HCT116 (cell line): Measurements from ENCODE around the gene SCNN1B. TPM values are rescaled to one million over a fixed set of nuclear protein-coding genes. Genes with fewer than 3 reads are reported as not detected.
"Not testable (repeated sequence)": the region's sequence is repeated elsewhere in the genome, so short reads cannot be mapped to it uniquely, and the experiment has no call there.

Experiments
- ATAC-seq: fragments of 200-7000 bp; cut with Tn5 transposase; 2 replicates; pipeline ENCODE4 v1.9.1; 2020; ENCODE audit warnings: mild to moderate bottlenecking, moderate library complexity
- BruUV-seq: library from RNA; stranded (reverse); fragments of 400-500 nt; replicated peaks from 2 replicates; lab custom pipeline; 2021; lab: Mats Ljungman, UMichigan
- CTCF ChIA-PET: fragments of 300-600 bp; sonication (Branson Sonifier 250); formaldehyde crosslinking; loops from one replicate; lab custom pipeline; 2021; ENCODE audit warnings: antibody characterized with exemption; lab: Charles Lee
- POLR2A ChIA-PET: fragments of 300-600, 350-600 bp; sonication (Branson Sonifier 250); formaldehyde crosslinking; loops from one replicate; lab custom pipeline; 2021; ENCODE audit warnings: antibody characterized with exemption; lab: Charles Lee
- RAD21 ChIA-PET, 2 experiments: fragments of 300-600 bp; sonication (Branson Sonifier 250); formaldehyde crosslinking; loops; one replicate each; lab custom pipeline; 2023; ENCODE audit warnings: low total read pairs in 2 of 2; ENCODE audit not compliant: uncharacterized antibody in 2 of 2, unreplicated experiment in 2 of 2, low non-redundant PET in 1 of 2; lab: Charles Lee
- DNase-seq: peaks from one replicate; pipeline ENCODE4 v3.0.0-alpha.2; 2010; ENCODE audit warnings: low read depth, low spot score
- H2AFZ ChIP-seq: fragments of 200-600 bp; shearing (Covaris generic), sonication (generic); 2 replicates; pipeline ENCODE4 v1.6.1; 2017; ENCODE audit warnings: low read depth, mixed run types, mixed read lengths, antibody characterized with exemption, low read length; ENCODE audit not compliant: poor library complexity, severe bottlenecking
- H3K27ac ChIP-seq: 2 replicates; pipeline ENCODE4 v1.5.1; 2012; ENCODE audit warnings: low read depth, low read length
- H3K27me3 ChIP-seq: fragments of 200-600 bp; sonication (generic); 2 replicates; pipeline ENCODE4 v1.6.1; 2016; ENCODE audit warnings: mixed run types, low read length, mixed read lengths; ENCODE audit not compliant: insufficient read depth
- H3K36me3 ChIP-seq, 2 experiments: fragments of 200-500 bp in 1 of 2; fragments of 200-600 bp in 1 of 2; sonication (Bioruptor generic) in 1 of 2; sonication (generic) in 1 of 2; 2 replicates each; pipeline versions ENCODE4 v1.5.1 to v1.6.1; 2014 to 2016; ENCODE audit warnings: low read length in 2 of 2, inconsistent platforms in 1 of 2, mixed read lengths in 1 of 2, mixed run types in 1 of 2; ENCODE audit not compliant: insufficient read depth in 2 of 2, control insufficient read depth in 1 of 2
- H3K4me1 ChIP-seq, 2 experiments: fragments of 200-600 bp in 1 of 2; sonication (generic) in 1 of 2; 2 replicates each; pipeline versions ENCODE4 v1.5.1 to v1.6.1; 2012 to 2017; ENCODE audit warnings: low read length in 2 of 2, inconsistent platforms in 1 of 2, mild to moderate bottlenecking in 1 of 2, mixed read lengths in 1 of 2, mixed run types in 1 of 2, moderate library complexity in 1 of 2; ENCODE audit not compliant: insufficient read depth in 2 of 2, control insufficient read depth in 1 of 2
- H3K4me2 ChIP-seq: fragments of 200-600 bp; sonication (generic); 2 replicates; pipeline ENCODE4 v1.6.1; 2017; ENCODE audit warnings: mixed run types, low read length, mixed read lengths
- H3K4me3 ChIP-seq, 2 experiments: fragments of 200-600 bp in 1 of 2; sonication (generic) in 1 of 2; replicated peaks in 1 of 2; 2 replicates each; pipeline ENCODE4 v1.5.1; 2011 to 2016; ENCODE audit warnings: low read length in 2 of 2, control low read depth in 1 of 2, low read depth in 1 of 2, mild to moderate bottlenecking in 1 of 2, mixed read lengths in 1 of 2, mixed run types in 1 of 2
- H3K79me2 ChIP-seq: fragments of 200-600 bp; sonication (generic); 2 replicates; pipeline ENCODE4 v1.6.1; 2017; ENCODE audit warnings: mild to moderate bottlenecking, mixed run types, low read length, moderate library complexity, mixed read lengths; ENCODE audit not compliant: insufficient read depth
- H3K9ac ChIP-seq: fragments of 200-600 bp; sonication (generic); 2 replicates; pipeline ENCODE4 v1.6.1; 2016; ENCODE audit warnings: low read length, mixed read lengths
- H3K9me2 ChIP-seq: fragments of 200-600 bp; sonication (generic), shearing (Covaris generic); 2 replicates; pipeline ENCODE4 v1.6.1; 2017; ENCODE audit warnings: mixed run types, mild to moderate bottlenecking, moderate library complexity; ENCODE audit not compliant: insufficient read depth
- H3K9me3 ChIP-seq, 2 experiments: fragments of 200-500 bp in 1 of 2; fragments of 200-600 bp in 1 of 2; sonication (Bioruptor generic) in 1 of 2; sonication (generic) in 1 of 2; 2 replicates each; pipeline ENCODE4 v1.6.1; 2014 to 2017; ENCODE audit warnings: low read length in 2 of 2, mixed read lengths in 2 of 2, inconsistent platforms in 1 of 2, low read depth in 1 of 2, mild to moderate bottlenecking in 1 of 2, mixed run types in 1 of 2, moderate library complexity in 1 of 2; ENCODE audit not compliant: control insufficient read depth in 1 of 2, insufficient read depth in 1 of 2
- H4K20me1 ChIP-seq: fragments of 200-600 bp; sonication (generic), shearing (Covaris generic); 2 replicates; pipeline ENCODE4 v1.6.1; 2017; ENCODE audit warnings: mixed run types, mild to moderate bottlenecking, moderate library complexity; ENCODE audit not compliant: insufficient read depth
- ATF3 ChIP-seq: IDR thresholded peaks from 2 replicates; pipeline ENCODE4 v1.6.1; 2012
- CBX3 ChIP-seq: IDR thresholded peaks from 2 replicates; pipeline ENCODE4 v1.6.1; 2012; ENCODE audit warnings: low read depth
- CTCF ChIP-seq, 3 experiments: fragments of 200-600 bp in 1 of 3; sonication (generic) in 1 of 3; IDR thresholded peaks in 2 of 3; conservative IDR thresholded peaks in 1 of 3; 2 replicates each; pipeline ENCODE4 v1.5.1; 2012 to 2017; ENCODE audit warnings: low read depth in 2 of 3, low read length in 2 of 3, antibody characterized with exemption in 1 of 3, borderline replicate concordance in 1 of 3, control low read depth in 1 of 3, mild to moderate bottlenecking in 1 of 3, mixed read lengths in 1 of 3, mixed run types in 1 of 3, moderate library complexity in 1 of 3; ENCODE audit not compliant: insufficient read depth in 1 of 3
- EGR1 ChIP-seq: IDR thresholded peaks from 2 replicates; pipeline ENCODE4 v1.6.1; 2012; ENCODE audit warnings: low read depth
- EZH2 ChIP-seq: fragments of 200-600 bp; sonication (generic); IDR thresholded peaks from 2 replicates; pipeline ENCODE4 v1.6.1; 2017; ENCODE audit warnings: antibody characterized with exemption, mixed run types
- EZH2phosphoT487 ChIP-seq: fragments of 200-600 bp; IDR thresholded peaks from 2 replicates; pipeline ENCODE4 v1.6.1; 2018; ENCODE audit warnings: antibody characterized with exemption, borderline replicate concordance
- FOSL1 ChIP-seq: IDR thresholded peaks from 2 replicates; pipeline ENCODE4 v1.6.1; 2012; ENCODE audit warnings: low read depth
- JUND ChIP-seq: IDR thresholded peaks from 2 replicates; pipeline ENCODE4 v1.6.1; 2012
- POLR2A ChIP-seq: IDR thresholded peaks from 2 replicates; pipeline ENCODE4 v1.7.0; 2011; ENCODE audit warnings: borderline replicate concordance; ENCODE audit not compliant: insufficient read depth, insufficient read length; ENCODE audit errors: extremely low read depth
- POLR2AphosphoS5 ChIP-seq: IDR thresholded peaks from 2 replicates; pipeline ENCODE4 v1.6.1; 2011; ENCODE audit warnings: mild to moderate bottlenecking, low read depth, low read length, moderate library complexity
- RAD21 ChIP-seq: IDR thresholded peaks from 2 replicates; pipeline ENCODE4 v1.6.1; 2012; ENCODE audit warnings: low read depth, mild to moderate bottlenecking
- SIN3A ChIP-seq: IDR thresholded peaks from 2 replicates; pipeline ENCODE4 v1.6.1; 2012; ENCODE audit warnings: low read depth
- YY1 ChIP-seq: IDR thresholded peaks from 2 replicates; pipeline ENCODE4 v1.6.1; 2011; ENCODE audit warnings: low read length, low read depth, moderate library complexity, mild to moderate bottlenecking; ENCODE audit not compliant: insufficient replicate concordance; ENCODE audit errors: extremely low read depth
- intact Hi-C: fragments of 100-400 bp; cut with micrococcal nuclease; formaldehyde crosslinking; loops from 2 replicates; pipeline ENCODE4 v1.10.0; 2022
- total RNA-seq: library from RNA; stranded (reverse); gene quantifications from one replicate; pipeline ENCODE4 v1.2.1, GENCODE V29; 2021; ENCODE audit not compliant: unreplicated experiment

The SCNN1B gene
- total RNA-seq, 1 experiment from 2014 or later, result 0.37 TPM

DNA sequence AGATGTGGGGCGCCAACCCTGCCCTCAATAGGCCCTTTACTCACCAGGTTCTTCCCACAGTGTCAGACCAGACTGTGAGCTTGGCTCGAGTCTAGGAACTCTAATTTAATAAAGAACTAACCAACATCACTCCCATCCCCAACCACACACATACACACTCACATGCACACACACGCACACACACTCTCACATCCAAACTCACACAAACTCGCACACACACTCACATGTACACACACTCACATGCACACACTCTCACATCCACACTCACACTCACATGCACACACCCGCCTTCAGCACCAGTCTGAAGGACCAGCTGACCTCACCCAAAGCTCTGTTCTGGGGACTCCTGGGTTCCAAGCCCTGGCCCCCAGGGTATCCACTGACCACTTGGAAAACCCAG lies 87.1 kb downstream of the SCNN1B start:
- intact Hi-C loops, result no loop called here
- RAD21 ChIA-PET, result no interaction called here
- CTCF ChIA-PET, result no interaction called here

GRCh38 chr16:23389936-23390335 lies 87.8 kb downstream of the SCNN1B start:
- BruUV-seq, RAD21 ChIA-PET, ATAC-seq, intact Hi-C loops, H2AFZ ChIP-seq, CTCF ChIA-PET, H3K9me2 ChIP-seq, H3K27ac ChIP-seq, H3K27me3 ChIP-seq, POLR2A ChIA-PET, H3K4me1 ChIP-seq, DNase-seq, H4K20me1 ChIP-seq, H3K79me2 ChIP-seq, H3K4me2 ChIP-seq, H3K9ac ChIP-seq, H3K4me3 ChIP-seq, H3K9me3 ChIP-seq, H3K36me3 ChIP-seq: not testable (repeated sequence)

More for the DNA sequence above, 87.1 kb downstream of the SCNN1B start:
- DNase-seq, result no peak
- H3K36me3 ChIP-seq, result peaks cover 3 to 7% of the 10 kb centered on the region in 2 experiments; a peak in 2 of 4 replicates
- no peak for TF ChIP-seq SIN3A
- TF ChIP-seq RAD21, result no peak
- no peak for TF ChIP-seq EZH2phosphoT487
- TF ChIP-seq FOSL1, result no peak
- no peak for TF ChIP-seq POLR2AphosphoS5
- no peak for TF ChIP-seq EZH2
- no peak for TF ChIP-seq YY1
- no peak for TF ChIP-seq JUND
- no peak for TF ChIP-seq POLR2A
- no peak for TF ChIP-seq CTCF (IDR thresholded peaks at IDR 0.05 in 2 of 3, conservative IDR thresholded peaks at IDR 0.05 in 1 of 3; ENCODE audit: borderline replicate concordance in 1 of 3, insufficient read depth in 1 of 3, low read depth in 2 of 3, low read length in 2 of 3)
- no peak for TF ChIP-seq CBX3
- no peak for TF ChIP-seq EGR1
- no peak for TF ChIP-seq ATF3
- no peak overlapping the region for H3K9ac ChIP-seq
- H2AFZ ChIP-seq, result no peak overlapping the region
- no peaks in the 10 kb centered on the region for H3K79me2 ChIP-seq
- H3K9me3 ChIP-seq, result no peaks in the 10 kb centered on the region
- H3K4me2 ChIP-seq, result no peak overlapping the region
- H3K27me3 ChIP-seq, result no peaks in the 10 kb centered on the region
- H3K9me2 ChIP-seq, result no peaks in the 10 kb centered on the region
- POLR2A ChIA-PET, result no interaction called here
- no peak overlapping the region for H3K27ac ChIP-seq
- H3K4me3 ChIP-seq, result no peak overlapping the region
- ATAC-seq, result no peak
- no peaks in the 10 kb centered on the region for H4K20me1 ChIP-seq
- H3K4me1 ChIP-seq, result no peaks in the 10 kb centered on the region
- no TSS peak for BruUV-seq
